Neural cell (in vitro differentiated cells): ENCODE measurements around the gene COPZ2.

Source experiments
- POLR2AphosphoS5 ChIP-seq: IDR thresholded peaks from 2 replicates; pipeline ENCODE4 v1.6.1; 2012
- TF ChIP-seq, protein P1 (sequence below): fragments of 450-650 bp; IDR thresholded peaks from 2 replicates; pipeline ENCODE4 v1.5.1; 2014; ENCODE audit warnings: antibody characterized with exemption, mild to moderate bottlenecking, moderate library complexity; ENCODE audit not compliant: poor library complexity, severe bottlenecking
- TF ChIP-seq, protein P2 (sequence below): IDR thresholded peaks from 2 replicates; pipeline ENCODE4 v1.6.1; 2012; ENCODE audit warnings: borderline replicate concordance

DNA sequence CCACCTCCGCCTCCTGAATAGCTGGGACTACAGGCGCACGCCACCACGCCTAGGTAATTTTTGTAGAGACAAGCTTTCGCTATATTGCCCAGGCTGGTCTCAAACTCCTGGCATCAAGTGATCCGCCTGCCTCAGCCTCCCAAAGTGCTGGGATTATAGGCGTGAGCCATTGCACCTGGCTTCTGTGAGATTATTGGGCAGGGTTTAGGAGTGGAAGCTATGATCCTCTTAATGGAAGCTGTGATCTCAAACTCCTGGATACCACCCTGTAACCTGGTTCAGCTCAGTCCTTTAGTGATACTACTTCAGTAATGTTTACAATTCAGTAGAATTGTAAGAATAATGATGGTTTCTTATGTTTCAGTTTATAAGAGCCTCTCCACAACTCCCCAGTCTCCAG is 24.7 kb upstream of the COPZ2 start:
- TF ChIP-seq POLR2AphosphoS5: no peak
- TF ChIP-seq, protein P1, sequence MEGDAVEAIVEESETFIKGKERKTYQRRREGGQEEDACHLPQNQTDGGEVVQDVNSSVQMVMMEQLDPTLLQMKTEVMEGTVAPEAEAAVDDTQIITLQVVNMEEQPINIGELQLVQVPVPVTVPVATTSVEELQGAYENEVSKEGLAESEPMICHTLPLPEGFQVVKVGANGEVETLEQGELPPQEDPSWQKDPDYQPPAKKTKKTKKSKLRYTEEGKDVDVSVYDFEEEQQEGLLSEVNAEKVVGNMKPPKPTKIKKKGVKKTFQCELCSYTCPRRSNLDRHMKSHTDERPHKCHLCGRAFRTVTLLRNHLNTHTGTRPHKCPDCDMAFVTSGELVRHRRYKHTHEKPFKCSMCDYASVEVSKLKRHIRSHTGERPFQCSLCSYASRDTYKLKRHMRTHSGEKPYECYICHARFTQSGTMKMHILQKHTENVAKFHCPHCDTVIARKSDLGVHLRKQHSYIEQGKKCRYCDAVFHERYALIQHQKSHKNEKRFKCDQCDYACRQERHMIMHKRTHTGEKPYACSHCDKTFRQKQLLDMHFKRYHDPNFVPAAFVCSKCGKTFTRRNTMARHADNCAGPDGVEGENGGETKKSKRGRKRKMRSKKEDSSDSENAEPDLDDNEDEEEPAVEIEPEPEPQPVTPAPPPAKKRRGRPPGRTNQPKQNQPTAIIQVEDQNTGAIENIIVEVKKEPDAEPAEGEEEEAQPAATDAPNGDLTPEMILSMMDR: no peak
- TF ChIP-seq, protein P2, sequence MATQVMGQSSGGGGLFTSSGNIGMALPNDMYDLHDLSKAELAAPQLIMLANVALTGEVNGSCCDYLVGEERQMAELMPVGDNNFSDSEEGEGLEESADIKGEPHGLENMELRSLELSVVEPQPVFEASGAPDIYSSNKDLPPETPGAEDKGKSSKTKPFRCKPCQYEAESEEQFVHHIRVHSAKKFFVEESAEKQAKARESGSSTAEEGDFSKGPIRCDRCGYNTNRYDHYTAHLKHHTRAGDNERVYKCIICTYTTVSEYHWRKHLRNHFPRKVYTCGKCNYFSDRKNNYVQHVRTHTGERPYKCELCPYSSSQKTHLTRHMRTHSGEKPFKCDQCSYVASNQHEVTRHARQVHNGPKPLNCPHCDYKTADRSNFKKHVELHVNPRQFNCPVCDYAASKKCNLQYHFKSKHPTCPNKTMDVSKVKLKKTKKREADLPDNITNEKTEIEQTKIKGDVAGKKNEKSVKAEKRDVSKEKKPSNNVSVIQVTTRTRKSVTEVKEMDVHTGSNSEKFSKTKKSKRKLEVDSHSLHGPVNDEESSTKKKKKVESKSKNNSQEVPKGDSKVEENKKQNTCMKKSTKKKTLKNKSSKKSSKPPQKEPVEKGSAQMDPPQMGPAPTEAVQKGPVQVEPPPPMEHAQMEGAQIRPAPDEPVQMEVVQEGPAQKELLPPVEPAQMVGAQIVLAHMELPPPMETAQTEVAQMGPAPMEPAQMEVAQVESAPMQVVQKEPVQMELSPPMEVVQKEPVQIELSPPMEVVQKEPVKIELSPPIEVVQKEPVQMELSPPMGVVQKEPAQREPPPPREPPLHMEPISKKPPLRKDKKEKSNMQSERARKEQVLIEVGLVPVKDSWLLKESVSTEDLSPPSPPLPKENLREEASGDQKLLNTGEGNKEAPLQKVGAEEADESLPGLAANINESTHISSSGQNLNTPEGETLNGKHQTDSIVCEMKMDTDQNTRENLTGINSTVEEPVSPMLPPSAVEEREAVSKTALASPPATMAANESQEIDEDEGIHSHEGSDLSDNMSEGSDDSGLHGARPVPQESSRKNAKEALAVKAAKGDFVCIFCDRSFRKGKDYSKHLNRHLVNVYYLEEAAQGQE: no peak
